NCI-H1105 (cell line): Measurements from ENCODE around the gene ATXN2.
A peak's percentile ranks its signal among the peaks of the same experiment; 100 is the strongest.
"Not testable (repeated sequence)": the region's sequence is repeated elsewhere in the genome, so short reads cannot be mapped to it uniquely, and the experiment has no call there.

Experiments used
- DNase-seq: peaks from one replicate; lab custom pipeline; 2025; lab: John Stamatoyannopoulos, UW

Gene ATXN2

GRCh38 chr12:111598637-111599452 lies at the start of gene ATXN2:
ATXN2 (minus strand) TSS chr12:111599315; CDS start chr12:111599034, 281 bp downstream.
- peak; percentile 81 for DNase-seq

- no peak for DNase-seq
These were observed 46.3 kb upstream of the ATXN2 start for GRCh38 chr12:111645433-111645832.

GRCh38 chr12:111643427-111643826 lies 44.3 kb upstream of the ATXN2 start:
- no peak for DNase-seq

- DNase-seq, result no peak
These were observed 43.7 kb upstream of the ATXN2 start for GRCh38 chr12:111642681-111643426.

GRCh38 chr12:111640506-111640905 lies 41.4 kb upstream of the ATXN2 start:
- DNase-seq, result no peak

GRCh38 chr12:111638556-111638955 lies 39.4 kb upstream of the ATXN2 start:
- DNase-seq, result no peak

- DNase-seq, result no peak
These were observed 37.3 kb upstream of the ATXN2 start for GRCh38 chr12:111636209-111636945.

GRCh38 chr12:111635524-111635923 lies 36.4 kb upstream of the ATXN2 start:
- DNase-seq, result no peak

- DNase-seq, result no peak
These were observed 29.6 kb upstream of the ATXN2 start for GRCh38 chr12:111628505-111629260.

GRCh38 chr12:111626230-111626629 lies 27.1 kb upstream of the ATXN2 start:
- no peak for DNase-seq

- no peak for DNase-seq
These were observed 25.4 kb upstream of the ATXN2 start for GRCh38 chr12:111624540-111624939.

GRCh38 chr12:111617841-111618240 lies 18.7 kb upstream of the ATXN2 start:
- not testable (repeated sequence) for DNase-seq

GRCh38 chr12:111616177-111616623 lies 17.1 kb upstream of the ATXN2 start:
- DNase-seq, result no peak

GRCh38 chr12:111607239-111607638 lies 8.1 kb upstream of the ATXN2 start:
- DNase-seq, result no peak

- DNase-seq, result no peak
These were observed 7.7 kb upstream of the ATXN2 start for GRCh38 chr12:111606767-111607230.

- DNase-seq, result no peak
These were observed 7.0 kb upstream of the ATXN2 start for GRCh38 chr12:111605911-111606766.

- DNase-seq, result not testable (repeated sequence)
These were observed 3.7 kb upstream of the ATXN2 start for GRCh38 chr12:111602857-111603256.

GRCh38 chr12:111602348-111602747 lies 3.2 kb upstream of the ATXN2 start:
- DNase-seq, result no peak

- DNase-seq, result not testable (repeated sequence)
These were observed 1.9 kb upstream of the ATXN2 start for GRCh38 chr12:111600986-111601385.

GRCh38 chr12:111600205-111600642 lies 1.1 kb upstream of the ATXN2 start:
- no peak for DNase-seq
